Lung (tissue), 12 donors: ENCODE measurements around the gene DEPDC4. TPM values are rescaled to one million over a fixed set of nuclear protein-coding genes. Genes with fewer than 3 reads are reported as not detected.

ENCODE experiments used
- ATAC-seq: fragments of 200-7000 bp; cut with Tn5 transposase; one replicate; pipeline ENCODE4 v1.9.1; 2020; ENCODE audit warnings: moderate number of reproducible peaks; ENCODE audit not compliant: insufficient read depth, low FRiP score
- DNase-seq, 3 donors: peaks; one replicate each; pipeline ENCODE4 v3.0.0-alpha.2; 2013 to 2017
- H3K27ac ChIP-seq, 2 donors: one replicate each; pipeline ENCODE4 v1.5.1; 2013; ENCODE audit warnings: mild to moderate bottlenecking in 2 of 2, moderate library complexity in 2 of 2, control low read depth in 1 of 2, inconsistent platforms in 1 of 2, low read depth in 1 of 2, low read length in 1 of 2
- H3K27me3 ChIP-seq, 3 donors: one replicate each; pipeline ENCODE4 v1.5.1; 2013; ENCODE audit warnings: low read length in 2 of 3; ENCODE audit not compliant: control insufficient read depth in 3 of 3, insufficient read depth in 3 of 3
- H3K36me3 ChIP-seq, 4 donors: one replicate each; pipeline ENCODE4 v1.5.1; 2013; ENCODE audit warnings: low read length in 4 of 4, mild to moderate bottlenecking in 1 of 4, moderate library complexity in 1 of 4; ENCODE audit not compliant: control insufficient read depth in 4 of 4, insufficient read depth in 4 of 4
- H3K4me1 ChIP-seq, 5 donors: one replicate each; pipeline ENCODE4 v1.5.1; 2013; ENCODE audit warnings: low read length in 5 of 5, mild to moderate bottlenecking in 2 of 5, moderate library complexity in 1 of 5; ENCODE audit not compliant: control insufficient read depth in 5 of 5, insufficient read depth in 5 of 5
- H3K4me3 ChIP-seq: one replicate; pipeline ENCODE4 v1.5.1; 2013; ENCODE audit warnings: mild to moderate bottlenecking, control low read depth, moderate library complexity
- H3K9ac ChIP-seq, 2 donors: one replicate each; pipeline ENCODE4 v1.5.1; 2013; ENCODE audit warnings: low read length in 2 of 2, control low read depth in 1 of 2; ENCODE audit not compliant: insufficient read depth in 1 of 2
- H3K9me3 ChIP-seq, 4 donors: one replicate each; pipeline ENCODE4 v1.5.1; 2013; ENCODE audit warnings: low read length in 3 of 4, mild to moderate bottlenecking in 1 of 4, moderate library complexity in 1 of 4; ENCODE audit not compliant: control insufficient read depth in 4 of 4, insufficient read depth in 3 of 4
- CTCF ChIP-seq: IDR thresholded peaks from 2 replicates; pipeline ENCODE4 v1.5.1; 2012; ENCODE audit warnings: mild to moderate bottlenecking; ENCODE audit errors: control extremely low read depth, extremely low read depth
- WGBS, 2 donors: extraction: QIAGEN DNeasy Blood & Tissue Kit; methylation state at CpG; one replicate each; pipeline ENCODE4 v1.1.7; 2013; 5-methylcytosine and 5-hydroxymethylcytosine counted together
- polyA plus RNA-seq, 2 donors: library from polyadenylated mRNA; stranded (reverse); fragments of 200-250 nt; gene quantifications; one replicate each; pipeline ENCODE4 v1.2.1, GENCODE V29; 2013
- total RNA-seq, 2 donors: library from RNA; depleted of rRNA in 1 of 2; stranded (reverse); fragments of >200 nt in 1 of 2; gene quantifications; one replicate each; pipeline ENCODE4 v1.2.1, GENCODE V29; 2014 to 2021
- donor health status: control.
- donor health status: control.
- donor health status: Bipolar disorder and iron deficiency.
- donor health status: healthy.
- donor health status: DM: yes; HTN: yes; CAD: no.

Gene DEPDC4
- total and polyA plus RNA-seq, 4 donors, result 0.54 to 6.2 (median 1.2) TPM

GRCh38 chr12:100201604-100202423 is 65.1 kb downstream of the DEPDC4 start:
- peaks cover 0 to 11% (median 7%) of the 10 kb centered on the region in 5 donors for H3K4me1 ChIP-seq
- ATAC-seq (no peak), DNase-seq (no peak)
- H3K27ac ChIP-seq, result no peak overlapping the region
- H3K4me3 ChIP-seq, result no peak overlapping the region
- no peak for TF ChIP-seq CTCF
- H3K27me3 ChIP-seq, result no peaks in the 10 kb centered on the region
- 86 to 88% methylated on average over 24 of the region's 24 CpGs for WGBS, 2 donors
- H3K9me3 ChIP-seq, result peaks cover 0 to 2% (median 0%) of the 10 kb centered on the region in 4 donors
- peaks cover 0 to 6% (median 4%) of the 10 kb centered on the region in 4 donors for H3K36me3 ChIP-seq
- peak overlapping the region in 1 of 2 donors; percentile 93 for H3K9ac ChIP-seq

DNA sequence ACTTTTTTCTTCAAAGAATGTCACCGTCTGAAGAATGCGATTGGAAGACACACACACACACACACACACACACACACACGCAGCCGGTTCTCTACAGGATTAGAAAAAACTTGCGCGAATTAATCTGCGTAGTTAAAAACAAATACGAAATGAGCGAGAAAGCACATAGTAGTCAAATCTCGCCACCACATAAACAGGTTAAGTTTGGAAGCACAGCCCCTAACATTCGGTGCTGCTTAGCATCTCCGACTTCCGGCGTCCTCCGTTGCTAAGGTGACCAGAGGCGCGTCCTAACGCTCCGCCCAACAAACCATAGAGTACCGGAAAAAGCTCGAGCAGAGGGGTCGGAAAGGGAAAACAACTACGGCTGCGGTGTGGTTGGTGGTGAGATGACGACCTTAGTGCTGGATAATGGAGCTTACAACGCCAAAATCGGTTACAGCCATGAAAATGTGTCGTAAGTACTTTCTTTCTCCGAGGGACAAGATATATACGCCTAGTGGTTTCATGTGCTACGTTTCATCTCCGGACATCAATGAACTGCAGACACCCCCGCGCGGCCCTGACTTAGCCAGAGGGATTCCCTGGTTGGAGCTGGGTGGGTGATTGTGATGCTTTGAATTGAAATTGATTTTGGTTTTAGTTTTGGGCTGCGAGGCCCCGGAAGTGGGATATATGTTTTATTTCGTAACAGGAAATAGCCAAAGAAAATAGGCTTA is 66.3 kb downstream of the DEPDC4 start, which contains the start of gene ACTR6:
Gene ACTR6 (plus strand): TSS at position 353 of the 719 bp plus-strand sequence. CDS start 37 bp downstream, at position 390.
- peaks cover 0 to 11% (median 7%) of the 10 kb centered on the region in 5 donors for H3K4me1 ChIP-seq
- peak within 1 kb of the TSS; percentile 51 to 93 for H3K9ac ChIP-seq
- 0% methylated on average over 38 of the region's 38 CpGs for WGBS, 2 donors
- DNase-seq (peak; percentile 97 to 99 (median 98)), ATAC-seq (peak; percentile 91)
- H3K27me3 ChIP-seq, result no peaks in the 10 kb centered on the region
- no peak for TF ChIP-seq CTCF
- H3K27ac ChIP-seq, result peak within 1 kb of the TSS; percentile 64 to 74
- H3K9me3 ChIP-seq, result peaks cover 0 to 2% (median 0%) of the 10 kb centered on the region in 4 donors
- peaks cover 0 to 4% (median 2%) of the 10 kb centered on the region in 4 donors for H3K36me3 ChIP-seq
- peak within 1 kb of the TSS; percentile 82 for H3K4me3 ChIP-seq

GRCh38 chr12:100199347-100200149 is 67.3 kb downstream of the DEPDC4 start:
- DNase-seq, result peak; percentile 31 to 61 (median 47)
- Histone ChIP-seq H3K27me3 (no peaks in the 10 kb centered on the region), H3K36me3 (peaks cover 0 to 4% (median 2%) of the 10 kb centered on the region in 4 donors), H3K9ac (no peak overlapping the region), H3K27ac (peak overlapping the region; percentile 64 to 74), H3K9me3 (peaks cover 0 to 2% (median 0%) of the 10 kb centered on the region in 4 donors), H3K4me1 (peaks cover 0 to 11% (median 7%) of the 10 kb centered on the region in 5 donors), H3K4me3 (peak overlapping the region; percentile 68)
- no peak for TF ChIP-seq CTCF
- ATAC-seq, result peak; percentile 85
- WGBS, 2 donors, result 0 to 1% methylated on average over 58 to 79 of the region's 79 CpGs
